Activated CD4-positive, alpha-beta memory T cell treated with anti-CD3 and anti-CD28 coated beads for 36 hours (primary cell): ENCODE data around the gene COQ8B. TPM values are rescaled to one million over a fixed set of nuclear protein-coding genes. Genes with fewer than 3 reads are reported as not detected.

Experiments used
- CTCF ChIA-PET: fragments of 350-600 bp; sonication (Branson Sonifier 250); formaldehyde crosslinking; loops from one replicate; lab custom pipeline; 2021; ENCODE audit warnings: antibody characterized with exemption, inconsistent platforms; lab: Charles Lee
- POLR2A ChIA-PET: fragments of 350-600 bp; sonication (Branson Sonifier 250); formaldehyde crosslinking; loops from one replicate; lab custom pipeline; 2021; ENCODE audit warnings: antibody characterized with exemption; lab: Charles Lee
- DNase-seq: peaks from one replicate; pipeline ENCODE4 v3.0.0-alpha.2; 2020
- H3K27ac Mint-ChIP-seq: one replicate; pipeline ENCODE4 v1.8.0; 2021; ENCODE audit warnings: mixed read lengths
- H3K27me3 Mint-ChIP-seq: one replicate; pipeline ENCODE4 v1.8.0; 2021; ENCODE audit warnings: mixed read lengths
- H3K36me3 Mint-ChIP-seq: one replicate; pipeline ENCODE4 v1.8.0; 2021; ENCODE audit warnings: mixed read lengths
- H3K4me1 Mint-ChIP-seq: one replicate; pipeline ENCODE4 v1.8.0; 2021; ENCODE audit warnings: low read depth, mixed read lengths
- H3K4me3 Mint-ChIP-seq: one replicate; pipeline ENCODE4 v1.8.0; 2021; ENCODE audit warnings: mild to moderate bottlenecking, mixed read lengths
- H3K9me3 Mint-ChIP-seq: one replicate; pipeline ENCODE4 v1.8.0; 2021; ENCODE audit warnings: mixed read lengths
- intact Hi-C: fragments of 100-400 bp; cut with micrococcal nuclease; formaldehyde crosslinking; loops from one replicate; pipeline ENCODE4 v1.15.1; 2023
- total RNA-seq, 2 experiments: library from RNA; stranded (reverse); gene quantifications; one replicate each; pipeline ENCODE4 v1.2.3, GENCODE V29; 2021

COQ8B gene
- total RNA-seq, 2 experiments from 2014 or later, result 31.7 to 36.3 TPM

- POLR2A ChIA-PET, result no interaction called here
- CTCF ChIA-PET, result interaction anchor here (2.4 kb wide), 1 partner anchor 67 kb away, joined by 9 read pairs; no protein-coding TSS in a partner anchor
- DNase-seq, result no peak
- H3K27ac Mint-ChIP-seq, result no peak overlapping the region
- H3K4me3 Mint-ChIP-seq, result no peak overlapping the region
- no peaks in the 10 kb centered on the region for H3K4me1 Mint-ChIP-seq
- H3K27me3 Mint-ChIP-seq, result no peaks in the 10 kb centered on the region
- intact Hi-C loops, result no loop called here
- no peaks in the 10 kb centered on the region for H3K9me3 Mint-ChIP-seq
- peaks cover 14% of the 10 kb centered on the region for H3K36me3 Mint-ChIP-seq
Measured at GRCh38 chr19:40701758-40702157, 14.9 kb downstream of the COQ8B start.

GRCh38 chr19:40700083-40700482, 16.6 kb downstream of the COQ8B start:
- Mint-ChIP-seq H3K9me3 (no peaks in the 10 kb centered on the region), H3K4me3 (no peak overlapping the region), H3K4me1 (no peaks in the 10 kb centered on the region), H3K27me3 (no peaks in the 10 kb centered on the region), H3K27ac (no peak overlapping the region), H3K36me3 (peaks cover 13% of the 10 kb centered on the region)
- intact Hi-C loops, result no loop called here
- no peak for DNase-seq
- CTCF ChIA-PET, result interaction anchor here (2.4 kb wide), 1 partner anchor 66 kb away, joined by 9 read pairs; no protein-coding TSS in a partner anchor
- POLR2A ChIA-PET, result no interaction called here

- ChIA-PET POLR2A (no interaction called here), CTCF (interaction anchor here (0.7 kb wide), 1 partner anchor 137 kb away, joined by 4 read pairs; no protein-coding TSS in a partner anchor)
- no peak for DNase-seq
- Mint-ChIP-seq H3K4me3 (no peak overlapping the region), H3K9me3 (no peaks in the 10 kb centered on the region), H3K27me3 (no peaks in the 10 kb centered on the region), H3K4me1 (no peaks in the 10 kb centered on the region), H3K27ac (no peak overlapping the region), H3K36me3 (peaks cover under 1% of the 10 kb centered on the region)
- intact Hi-C loops, result no loop called here
Measured at GRCh38 chr19:40697007-40697406, 19.7 kb downstream of the COQ8B start.

DNA sequence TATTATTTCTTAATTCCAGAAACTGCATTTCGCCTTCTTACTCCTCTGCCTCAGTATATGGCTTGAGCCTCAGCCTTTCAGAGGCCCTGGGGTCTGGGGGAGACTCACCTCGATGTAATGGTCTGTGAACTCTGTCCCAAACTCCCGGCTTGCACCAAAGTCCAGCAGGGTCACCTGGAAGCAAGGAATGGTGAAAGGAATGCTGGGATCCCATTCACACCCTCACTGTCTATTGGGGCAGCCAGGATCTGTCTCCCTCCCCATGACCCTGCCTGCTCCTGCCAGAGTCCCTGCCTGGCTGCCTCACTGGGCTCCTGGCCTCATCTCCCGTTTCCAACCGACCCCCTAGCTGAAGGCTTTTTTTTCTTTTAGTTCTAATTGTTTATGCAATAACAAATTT, 20.8 kb downstream of the COQ8B start:
- Mint-ChIP-seq H3K27me3 (no peaks in the 10 kb centered on the region), H3K4me3 (no peak overlapping the region), H3K27ac (no peak overlapping the region), H3K4me1 (peaks cover 4% of the 10 kb centered on the region), H3K9me3 (no peaks in the 10 kb centered on the region), H3K36me3 (no peaks in the 10 kb centered on the region)
- no peak for DNase-seq
- ChIA-PET CTCF (no interaction called here), POLR2A (no interaction called here)
- intact Hi-C loops, result no loop called here

DNA sequence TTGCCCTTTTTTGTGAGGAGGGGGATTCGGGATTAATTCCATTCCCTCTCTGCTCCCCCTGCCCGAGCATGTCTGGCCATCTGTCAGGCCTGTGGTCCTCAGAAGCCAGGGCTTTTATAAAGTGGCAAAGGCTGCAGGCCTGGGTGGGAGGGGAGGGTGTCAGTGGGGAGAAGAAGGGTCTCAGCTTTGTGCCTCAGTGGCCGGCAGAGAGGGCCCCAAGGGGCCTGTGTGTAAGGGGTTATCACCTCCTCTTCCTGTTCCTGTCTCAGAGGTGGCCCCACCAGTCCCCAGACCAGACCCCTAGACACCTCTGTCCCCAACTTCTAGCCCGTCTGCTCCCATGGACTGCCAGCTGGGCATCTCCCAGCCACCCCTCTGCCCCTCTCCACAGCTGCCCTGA, 22.8 kb downstream of the COQ8B start:
- ChIA-PET POLR2A (no interaction called here), CTCF (no interaction called here)
- Mint-ChIP-seq H3K27ac (no peak overlapping the region), H3K27me3 (no peaks in the 10 kb centered on the region), H3K36me3 (no peaks in the 10 kb centered on the region), H3K9me3 (no peaks in the 10 kb centered on the region), H3K4me3 (no peak overlapping the region), H3K4me1 (peaks cover 4% of the 10 kb centered on the region)
- DNase-seq, result no peak
- intact Hi-C loops, result no loop called here

GRCh38 chr19:40693150-40693788, 23.4 kb downstream of the COQ8B start:
- Mint-ChIP-seq H3K36me3 (no peaks in the 10 kb centered on the region), H3K4me3 (no peak overlapping the region), H3K27me3 (no peaks in the 10 kb centered on the region), H3K27ac (no peak overlapping the region), H3K9me3 (no peaks in the 10 kb centered on the region), H3K4me1 (peaks cover 4% of the 10 kb centered on the region)
- POLR2A ChIA-PET, result no interaction called here
- intact Hi-C loops, result no loop called here
- no peak for DNase-seq
- CTCF ChIA-PET, result interaction anchor here (0.6 to 0.7 kb wide), 2 partner anchors 30 to 458 kb away, joined by 3 to 4 read pairs; no protein-coding TSS in a partner anchor

DNA sequence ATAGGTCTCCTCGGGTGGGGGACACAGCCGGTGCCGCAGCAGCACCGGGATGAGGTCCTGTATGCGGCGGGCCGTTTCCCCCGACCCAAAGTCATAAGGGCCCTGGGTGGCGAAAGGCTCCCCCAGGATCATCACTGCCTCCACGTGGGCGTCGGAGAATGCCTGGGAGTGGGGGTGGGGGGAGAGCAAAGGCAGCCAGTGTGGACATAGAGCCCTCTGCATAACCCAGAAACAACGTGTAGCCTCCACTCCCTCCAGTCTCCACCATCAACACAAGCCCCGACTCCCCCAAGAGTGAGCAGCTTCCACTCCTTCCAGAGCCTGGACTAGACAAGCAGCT, 24.5 kb downstream of the COQ8B start:
- H3K4me1 Mint-ChIP-seq, result peaks cover 4% of the 10 kb centered on the region
- ChIA-PET POLR2A (interaction anchor here (1.1 kb wide), 1 partner anchor 29 kb away, joined by 5 read pairs; no protein-coding TSS in a partner anchor), CTCF (interaction anchor here (0.6 to 2.0 kb wide), 2 partner anchors 58 to 128 kb away, joined by 3 to 7 read pairs; no protein-coding TSS in a partner anchor)
- no peaks in the 10 kb centered on the region for H3K27me3 Mint-ChIP-seq
- intact Hi-C loops, result no loop called here
- H3K36me3 Mint-ChIP-seq, result no peaks in the 10 kb centered on the region
- H3K27ac Mint-ChIP-seq, result no peak overlapping the region
- no peak overlapping the region for H3K4me3 Mint-ChIP-seq
- no peak for DNase-seq
- no peaks in the 10 kb centered on the region for H3K9me3 Mint-ChIP-seq

GRCh38 chr19:40691421-40692211, 25.1 kb downstream of the COQ8B start:
- Mint-ChIP-seq H3K36me3 (no peaks in the 10 kb centered on the region), H3K27me3 (no peaks in the 10 kb centered on the region), H3K4me1 (peaks cover 4% of the 10 kb centered on the region), H3K9me3 (no peaks in the 10 kb centered on the region), H3K27ac (peak overlapping the region; percentile 93), H3K4me3 (peak overlapping the region; percentile 79)
- CTCF ChIA-PET, result interaction anchor here (0.7 to 2.0 kb wide), 6 partner anchors 25 to 265 kb away, joined by 3 to 7 read pairs (median 4); partner anchors contain the start of gene COQ8B
- intact Hi-C loops, result loop anchor here (2.0 kb wide), 1 partner anchor 25 kb away; no protein-coding TSS in a partner anchor
- POLR2A ChIA-PET, result interaction anchor here (0.5 to 1.4 kb wide), 5 partner anchors 11 to 534 kb away, joined by 3 to 5 read pairs (median 4); partner anchors contain the start of gene COQ8B
- peak; percentile 25 for DNase-seq

- peak; percentile 95 for DNase-seq
- no peaks in the 10 kb centered on the region for H3K27me3 Mint-ChIP-seq
- H3K27ac Mint-ChIP-seq, result peak overlapping the region; percentile 93
- peak overlapping the region; percentile 79 for H3K4me3 Mint-ChIP-seq
- CTCF ChIA-PET, result interaction anchor here (0.7 to 2.0 kb wide), 6 partner anchors 25 to 265 kb away, joined by 3 to 7 read pairs (median 4); partner anchors contain the start of gene COQ8B
- H3K9me3 Mint-ChIP-seq, result no peaks in the 10 kb centered on the region
- H3K36me3 Mint-ChIP-seq, result peaks cover 2% of the 10 kb centered on the region
- H3K4me1 Mint-ChIP-seq, result peaks cover 4% of the 10 kb centered on the region
- intact Hi-C loops, result loop anchor here (1.0 to 2.0 kb wide), 3 partner anchors 24 to 59 kb away; partner anchors contain the start of genes ACTMAP and COQ8B
- POLR2A ChIA-PET, result interaction anchor here (0.5 to 1.4 kb wide), 9 partner anchors 12 to 534 kb away, joined by 3 to 8 read pairs (median 4); partner anchors contain the start of genes COQ8B and RAB4B
Measured at GRCh38 chr19:40690693-40691420, 25.8 kb downstream of the COQ8B start.

- intact Hi-C loops, result loop anchor here (1.0 to 2.0 kb wide), 3 partner anchors 23 to 60 kb away; partner anchors contain the start of genes ACTMAP and COQ8B
- Mint-ChIP-seq H3K27me3 (no peaks in the 10 kb centered on the region), H3K36me3 (peaks cover 9% of the 10 kb centered on the region), H3K27ac (peak within 1 kb of the TSS; percentile 93), H3K4me3 (peak within 1 kb of the TSS; percentile 79), H3K9me3 (no peaks in the 10 kb centered on the region), H3K4me1 (peaks cover 4% of the 10 kb centered on the region)
- DNase-seq, result no peak
- CTCF ChIA-PET, result interaction anchor here (1.5 to 2.0 kb wide), 4 partner anchors 26 to 129 kb away, joined by 3 to 7 read pairs (median 5); partner anchors contain the start of gene COQ8B
- POLR2A ChIA-PET, result interaction anchor here (0.6 to 1.4 kb wide), 5 partner anchors 14 to 87 kb away, joined by 3 to 8 read pairs (median 4); partner anchors contain the start of genes COQ8B and RAB4B
Measured at GRCh38 chr19:40690050-40690692, 26.5 kb downstream of the COQ8B start, which contains the start of gene NUMBL. Gene NUMBL (minus strand): TSS chr19:40690651. CDS start chr19:40690483, 168 bp downstream.
